ENCODE results near the gene ST3GAL5. TPM values are rescaled to one million over a fixed set of nuclear protein-coding genes. Genes with fewer than 3 reads are reported as not detected.
A peak's percentile ranks its signal among the peaks of the same experiment; 100 is the strongest.

ST3GAL5 gene
- total RNA-seq, 2 donors from 2014 or later: 5.5 to 20.4 TPM

GRCh38 chr2:85847051-85847588, 41.7 kb downstream of the ST3GAL5 start:
- Histone ChIP-seq H3K36me3 (no peaks in the 10 kb centered on the region), H3K27ac (no peak overlapping the region), H3K4me3 (no peak overlapping the region), H3K9me3 (peaks cover 0 to 5% of the 10 kb centered on the region in 2 donors), H3K27me3 (no peaks in the 10 kb centered on the region), H3K4me1 (no peaks in the 10 kb centered on the region)
- TF ChIP-seq, protein P1, sequence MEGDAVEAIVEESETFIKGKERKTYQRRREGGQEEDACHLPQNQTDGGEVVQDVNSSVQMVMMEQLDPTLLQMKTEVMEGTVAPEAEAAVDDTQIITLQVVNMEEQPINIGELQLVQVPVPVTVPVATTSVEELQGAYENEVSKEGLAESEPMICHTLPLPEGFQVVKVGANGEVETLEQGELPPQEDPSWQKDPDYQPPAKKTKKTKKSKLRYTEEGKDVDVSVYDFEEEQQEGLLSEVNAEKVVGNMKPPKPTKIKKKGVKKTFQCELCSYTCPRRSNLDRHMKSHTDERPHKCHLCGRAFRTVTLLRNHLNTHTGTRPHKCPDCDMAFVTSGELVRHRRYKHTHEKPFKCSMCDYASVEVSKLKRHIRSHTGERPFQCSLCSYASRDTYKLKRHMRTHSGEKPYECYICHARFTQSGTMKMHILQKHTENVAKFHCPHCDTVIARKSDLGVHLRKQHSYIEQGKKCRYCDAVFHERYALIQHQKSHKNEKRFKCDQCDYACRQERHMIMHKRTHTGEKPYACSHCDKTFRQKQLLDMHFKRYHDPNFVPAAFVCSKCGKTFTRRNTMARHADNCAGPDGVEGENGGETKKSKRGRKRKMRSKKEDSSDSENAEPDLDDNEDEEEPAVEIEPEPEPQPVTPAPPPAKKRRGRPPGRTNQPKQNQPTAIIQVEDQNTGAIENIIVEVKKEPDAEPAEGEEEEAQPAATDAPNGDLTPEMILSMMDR (IDR thresholded peaks at IDR 0.05): no peak
- DNase-seq (ENCODE audit: low spot score): peak; percentile 38

DNA sequence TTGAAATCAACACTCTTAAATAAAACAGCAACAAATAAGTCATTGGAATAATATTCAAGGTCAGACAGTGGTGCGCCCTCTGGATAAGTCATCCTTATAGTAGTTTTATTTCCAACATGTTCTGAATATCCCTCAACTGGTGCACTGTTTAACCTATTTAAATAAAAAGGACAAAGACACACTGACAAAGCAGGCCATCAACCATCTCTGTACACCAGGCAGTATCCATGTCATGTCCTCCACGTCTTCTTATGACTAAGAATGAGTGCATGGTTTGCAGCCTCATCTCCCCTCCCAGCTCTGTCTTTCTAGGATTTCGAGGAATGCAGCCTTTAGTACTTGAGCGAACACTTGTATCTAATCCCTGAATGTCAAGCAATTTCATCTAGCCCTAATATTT, 42.4 kb downstream of the ST3GAL5 start:
- Histone ChIP-seq H3K27ac (no peak overlapping the region), H3K9me3 (peaks cover 0 to 5% of the 10 kb centered on the region in 2 donors), H3K27me3 (no peaks in the 10 kb centered on the region), H3K36me3 (no peaks in the 10 kb centered on the region), H3K4me1 (no peaks in the 10 kb centered on the region), H3K4me3 (no peak overlapping the region)
- TF ChIP-seq, protein P1 (IDR thresholded peaks at IDR 0.05): no peak
- peak; percentile 21 for DNase-seq (ENCODE audit: low spot score)

GRCh38 chr2:85844486-85844885, 44.3 kb downstream of the ST3GAL5 start:
- Histone ChIP-seq H3K27me3 (no peaks in the 10 kb centered on the region), H3K4me1 (no peaks in the 10 kb centered on the region), H3K36me3 (no peaks in the 10 kb centered on the region), H3K4me3 (no peak overlapping the region), H3K9me3 (peaks cover 0 to 5% of the 10 kb centered on the region in 2 donors), H3K27ac (no peak overlapping the region)
- TF ChIP-seq, protein P1 (IDR thresholded peaks at IDR 0.05): no peak
- DNase-seq (ENCODE audit: low spot score): peak; percentile 21

DNA sequence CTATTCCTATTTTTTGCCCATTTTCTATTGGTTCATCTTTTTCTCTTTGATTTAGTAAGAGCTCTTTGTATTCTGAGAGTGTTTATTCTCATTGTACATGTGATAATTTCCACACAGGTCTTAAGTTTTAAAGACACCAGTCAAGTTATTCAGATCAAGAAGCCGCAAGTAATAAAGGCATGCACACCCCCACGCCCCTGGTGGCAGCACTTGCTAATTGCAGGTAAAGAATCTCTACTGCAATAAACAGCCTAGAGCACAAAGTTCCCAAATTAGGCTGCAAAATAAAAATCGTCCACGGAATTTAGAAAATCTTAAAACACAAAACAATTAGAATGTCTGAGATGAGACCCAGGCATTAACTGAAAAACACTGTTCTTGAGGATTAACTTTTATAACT, 45.2 kb downstream of the ST3GAL5 start:
- DNase-seq (ENCODE audit: low spot score): peak; percentile 26
- H3K27ac ChIP-seq: no peak overlapping the region
- no peak overlapping the region for H3K4me3 ChIP-seq
- no peaks in the 10 kb centered on the region for H3K4me1 ChIP-seq
- TF ChIP-seq, protein P1 (IDR thresholded peaks at IDR 0.05): peak in 1 of 2 donors; percentile 36
- peaks cover 0 to 5% of the 10 kb centered on the region in 2 donors for H3K9me3 ChIP-seq
- no peaks in the 10 kb centered on the region for H3K27me3 ChIP-seq
- H3K36me3 ChIP-seq: no peaks in the 10 kb centered on the region

GRCh38 chr2:85840091-85840490, 48.7 kb downstream of the ST3GAL5 start:
- no peak for DNase-seq (ENCODE audit: low spot score)
- Histone ChIP-seq H3K9me3 (peaks cover 0 to 5% of the 10 kb centered on the region in 2 donors), H3K4me1 (no peaks in the 10 kb centered on the region), H3K36me3 (no peaks in the 10 kb centered on the region), H3K4me3 (no peak overlapping the region), H3K27ac (no peak overlapping the region), H3K27me3 (no peaks in the 10 kb centered on the region)
- TF ChIP-seq, protein P1 (IDR thresholded peaks at IDR 0.05): no peak

GRCh38 chr2:85839461-85839860, 49.3 kb downstream of the ST3GAL5 start:
- no peaks in the 10 kb centered on the region for H3K36me3 ChIP-seq
- H3K4me1 ChIP-seq: no peaks in the 10 kb centered on the region
- TF ChIP-seq, protein P1 (IDR thresholded peaks at IDR 0.05): no peak
- H3K27me3 ChIP-seq: no peaks in the 10 kb centered on the region
- DNase-seq (ENCODE audit: low spot score): peak; percentile 48
- peaks cover 0 to 5% of the 10 kb centered on the region in 2 donors for H3K9me3 ChIP-seq
- no peak overlapping the region for H3K27ac ChIP-seq
- no peak overlapping the region for H3K4me3 ChIP-seq
